DOHH2 (cell line): Measurements from ENCODE around the gene TNFRSF6B.

Source experiments
- EZH2phosphoT487 ChIP-seq: fragments of 200-600 bp; sonication (generic); IDR thresholded peaks from 2 replicates; pipeline ENCODE4 v1.6.1; 2017; ENCODE audit warnings: borderline replicate concordance, mild to moderate bottlenecking, antibody characterized with exemption, low read length, moderate library complexity, mixed read lengths
- TF ChIP-seq, protein P1 (sequence below): fragments of 200-600 bp; sonication (generic); IDR thresholded peaks from one replicate; pipeline ENCODE4 v1.5.1; 2014; ENCODE audit warnings: antibody characterized with exemption, mild to moderate bottlenecking, low read depth, low read length; ENCODE audit not compliant: poor library complexity, severe bottlenecking

DNA sequence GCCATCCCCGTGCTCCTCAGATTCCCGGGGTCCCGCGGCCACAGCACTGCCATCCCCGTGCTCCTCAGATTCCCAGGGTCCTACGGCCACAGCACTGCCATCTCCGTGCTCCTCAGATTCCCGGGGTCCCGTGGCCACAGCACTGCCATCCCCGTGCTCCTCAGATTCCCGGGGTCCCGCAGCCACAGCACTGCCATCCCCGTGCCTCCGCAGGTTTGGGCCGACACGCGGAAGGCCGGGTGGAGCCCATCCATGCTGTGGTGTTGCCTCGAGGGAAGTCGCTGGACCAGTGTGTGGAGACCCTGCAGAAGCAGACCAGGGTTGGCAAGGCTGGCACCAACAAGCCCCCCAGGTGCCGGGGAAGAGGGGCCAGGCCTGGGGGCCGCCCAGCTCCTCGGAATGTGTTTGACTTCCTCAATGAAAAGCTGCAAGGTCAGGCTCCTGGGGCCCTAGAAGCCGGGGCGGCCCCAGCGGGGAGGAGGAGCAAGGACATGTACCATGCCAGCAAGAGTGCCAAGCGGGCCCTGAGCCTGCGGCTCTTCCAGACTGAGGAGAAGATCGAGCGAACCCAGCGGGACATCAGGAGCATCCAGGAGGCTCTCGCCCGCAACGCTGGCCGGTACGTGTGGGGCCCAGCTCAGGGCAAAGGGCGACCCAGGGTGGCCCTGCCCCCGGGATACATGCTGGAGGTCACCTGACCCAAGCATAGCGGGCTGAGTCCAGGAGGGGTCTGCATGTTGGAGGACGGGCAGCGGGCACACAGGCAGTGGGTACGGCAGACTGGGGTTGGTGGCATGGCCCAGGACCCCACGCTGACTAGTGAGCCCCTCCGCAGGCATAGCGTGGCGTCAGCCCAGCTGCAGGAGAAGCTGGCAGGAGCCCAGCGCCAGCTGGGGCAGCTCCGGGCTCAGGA, 38.8 kb downstream of the TNFRSF6B start:
- TF ChIP-seq, protein P1, sequence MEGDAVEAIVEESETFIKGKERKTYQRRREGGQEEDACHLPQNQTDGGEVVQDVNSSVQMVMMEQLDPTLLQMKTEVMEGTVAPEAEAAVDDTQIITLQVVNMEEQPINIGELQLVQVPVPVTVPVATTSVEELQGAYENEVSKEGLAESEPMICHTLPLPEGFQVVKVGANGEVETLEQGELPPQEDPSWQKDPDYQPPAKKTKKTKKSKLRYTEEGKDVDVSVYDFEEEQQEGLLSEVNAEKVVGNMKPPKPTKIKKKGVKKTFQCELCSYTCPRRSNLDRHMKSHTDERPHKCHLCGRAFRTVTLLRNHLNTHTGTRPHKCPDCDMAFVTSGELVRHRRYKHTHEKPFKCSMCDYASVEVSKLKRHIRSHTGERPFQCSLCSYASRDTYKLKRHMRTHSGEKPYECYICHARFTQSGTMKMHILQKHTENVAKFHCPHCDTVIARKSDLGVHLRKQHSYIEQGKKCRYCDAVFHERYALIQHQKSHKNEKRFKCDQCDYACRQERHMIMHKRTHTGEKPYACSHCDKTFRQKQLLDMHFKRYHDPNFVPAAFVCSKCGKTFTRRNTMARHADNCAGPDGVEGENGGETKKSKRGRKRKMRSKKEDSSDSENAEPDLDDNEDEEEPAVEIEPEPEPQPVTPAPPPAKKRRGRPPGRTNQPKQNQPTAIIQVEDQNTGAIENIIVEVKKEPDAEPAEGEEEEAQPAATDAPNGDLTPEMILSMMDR, result no peak
- no peak for TF ChIP-seq EZH2phosphoT487
